NOMO-1 treated with DMSO at 0.1 percent for 48 hours (cell line): ENCODE measurements around the gene MRPS18A.
A peak's percentile ranks its signal among the peaks of the same experiment; 100 is the strongest.
"Not testable (repeated sequence)": the region's sequence is repeated elsewhere in the genome, so short reads cannot be mapped to it uniquely, and the experiment has no call there.

Experiments used
- DNase-seq: peaks from one replicate; lab custom pipeline; 2025; ENCODE audit not compliant: unreplicated experiment; lab: John Stamatoyannopoulos, UW

MRPS18A gene

GRCh38 chr6:43717822-43718221, 30.2 kb upstream of the MRPS18A start:
- DNase-seq, result no peak

GRCh38 chr6:43717389-43717788, 29.8 kb upstream of the MRPS18A start:
- DNase-seq, result no peak

GRCh38 chr6:43716099-43716498, 28.5 kb upstream of the MRPS18A start:
- no peak for DNase-seq

- DNase-seq, result no peak
Measured at GRCh38 chr6:43715056-43715788, 27.6 kb upstream of the MRPS18A start.

- DNase-seq, result no peak
Measured at GRCh38 chr6:43714311-43715055, 26.9 kb upstream of the MRPS18A start.

GRCh38 chr6:43713643-43714310, 26.2 kb upstream of the MRPS18A start:
- DNase-seq, result no peak

GRCh38 chr6:43712579-43712978, 25.0 kb upstream of the MRPS18A start:
- DNase-seq, result no peak

DNA sequence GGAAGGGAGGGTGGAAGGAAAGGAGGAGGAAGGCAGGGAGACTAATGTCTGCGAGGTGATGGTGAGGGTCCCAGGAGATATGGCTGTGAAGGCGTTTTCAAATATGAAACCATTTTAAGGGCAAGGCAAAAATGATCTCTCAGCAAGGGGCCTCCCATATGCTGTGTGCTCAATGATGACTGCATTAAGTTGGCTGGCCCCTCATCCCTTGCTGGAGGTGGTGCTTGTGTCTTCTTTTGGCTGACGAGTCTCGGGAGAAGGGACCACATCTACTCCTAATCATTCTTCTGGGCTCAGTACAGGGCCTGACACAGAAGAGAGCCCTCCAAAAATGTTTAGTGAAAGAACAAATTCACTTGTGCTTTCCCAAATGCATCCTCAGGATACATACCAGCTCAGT, 23.0 kb upstream of the MRPS18A start:
- no peak for DNase-seq

DNA sequence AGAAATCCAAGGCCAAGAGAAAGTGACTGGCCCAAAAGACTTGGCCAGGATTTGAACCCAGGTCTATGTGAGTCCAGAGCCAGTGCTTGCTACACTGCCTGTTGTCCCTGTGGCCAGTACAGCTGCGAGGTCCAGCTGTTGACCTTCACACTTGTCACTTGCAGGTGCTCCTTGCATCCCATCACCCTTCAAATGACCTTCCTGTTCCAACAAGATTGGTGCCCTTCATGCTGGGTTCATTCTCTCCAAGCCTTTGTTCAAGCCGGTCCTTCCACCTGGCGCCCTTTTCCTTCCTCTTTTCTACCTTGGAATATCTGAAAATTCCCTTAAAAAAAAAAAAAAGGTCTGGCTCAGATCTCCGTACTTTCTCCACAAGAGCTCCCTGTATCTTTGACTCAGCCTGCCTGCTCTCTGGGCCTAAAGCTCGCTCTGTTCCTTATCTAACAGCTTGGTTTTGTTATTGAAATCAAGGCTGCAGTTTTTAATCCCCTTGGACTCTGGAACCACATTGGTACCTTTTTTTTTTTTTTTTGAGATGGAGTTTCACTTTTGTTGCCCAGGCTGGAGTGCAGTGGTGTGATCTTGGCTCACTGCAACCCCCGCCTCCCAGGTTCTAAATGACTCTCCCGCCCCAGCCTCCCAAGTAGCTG, 22.2 kb upstream of the MRPS18A start:
- DNase-seq, result no peak

GRCh38 chr6:43708860-43709653, 21.5 kb upstream of the MRPS18A start:
- DNase-seq, result peak; percentile 25

DNA sequence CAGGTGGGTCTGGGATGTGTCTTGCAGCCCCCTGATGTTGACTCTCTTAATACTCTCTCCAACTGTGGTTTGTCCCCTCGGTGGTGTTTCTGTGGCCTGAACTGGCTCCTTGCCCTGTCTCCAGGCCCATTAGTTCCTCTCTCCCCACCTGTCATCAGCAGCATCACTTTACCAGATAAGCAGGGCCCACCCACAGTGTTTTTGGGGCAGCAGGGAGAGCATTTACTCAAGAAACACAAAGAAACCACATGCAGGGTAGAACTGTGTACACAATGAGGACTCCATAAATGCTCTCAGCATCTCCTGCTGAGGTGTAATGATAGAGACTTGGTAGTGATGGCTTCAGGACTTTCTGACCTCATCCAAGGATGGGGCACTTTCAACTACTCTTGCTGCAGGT, 20.2 kb upstream of the MRPS18A start:
- DNase-seq, result no peak

DNA sequence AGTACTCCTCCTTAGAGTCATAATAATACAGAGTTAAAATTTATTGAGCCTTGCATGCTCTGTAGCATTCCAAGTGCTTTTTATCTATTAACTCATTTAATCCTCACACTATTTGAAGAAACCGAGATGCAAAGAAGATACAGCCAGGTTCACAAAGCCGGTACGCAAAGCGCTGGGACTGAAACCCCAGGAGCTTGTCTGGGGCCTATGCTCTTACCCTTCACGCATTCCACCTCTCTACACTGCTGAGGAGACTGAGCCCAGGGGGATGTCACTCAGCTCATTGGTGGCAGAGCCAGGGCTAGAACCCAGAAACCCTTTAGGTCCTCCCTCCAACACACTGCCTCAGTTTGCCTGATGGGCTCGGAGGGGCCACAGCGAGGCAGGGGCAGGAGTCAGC, 19.7 kb upstream of the MRPS18A start:
- DNase-seq, result no peak

- DNase-seq, result no peak
Measured at GRCh38 chr6:43706788-43707187, 19.2 kb upstream of the MRPS18A start.

DNA sequence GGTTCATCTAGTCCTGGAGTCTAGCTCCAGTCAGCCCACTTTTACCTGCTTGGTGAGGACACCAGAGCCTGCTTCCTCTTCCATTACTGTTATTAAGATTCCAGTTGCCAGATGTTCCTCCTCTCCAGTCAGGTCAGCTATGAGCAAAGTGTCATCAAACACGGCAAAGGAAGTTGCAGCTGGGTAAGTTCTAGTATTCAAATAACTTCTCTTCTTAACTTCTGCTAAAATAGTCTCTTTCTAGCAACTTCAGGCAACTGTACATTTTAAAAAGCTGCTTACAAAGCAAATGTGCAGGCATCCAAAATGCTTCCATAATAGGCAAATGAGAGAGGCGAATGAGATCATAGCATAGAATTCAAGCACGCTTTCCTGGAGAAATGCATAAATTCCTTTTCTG, 18.4 kb upstream of the MRPS18A start:
- DNase-seq, result peak; percentile 86

- no peak for DNase-seq
Measured at GRCh38 chr6:43703512-43704429, 16.2 kb upstream of the MRPS18A start.

- DNase-seq, result peak; percentile 38
Measured at GRCh38 chr6:43702534-43703440, 15.2 kb upstream of the MRPS18A start.

DNA sequence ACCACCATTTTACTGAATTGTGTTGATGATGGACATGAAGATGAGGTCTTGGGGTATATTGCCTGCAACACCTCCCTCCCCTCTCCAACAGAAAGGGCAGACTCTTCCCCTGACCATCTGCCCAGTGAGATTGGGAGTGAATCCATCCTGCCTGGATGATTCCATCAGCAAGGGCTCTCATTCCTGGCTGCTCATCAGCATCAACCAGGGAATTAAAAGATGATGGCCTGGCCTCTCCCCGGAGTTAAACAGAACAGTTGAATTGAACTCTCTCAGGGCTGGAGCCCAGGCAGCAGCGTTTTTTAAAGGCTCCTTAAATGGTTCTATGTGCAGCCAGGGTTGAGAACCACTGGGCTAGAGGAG, 14.6 kb upstream of the MRPS18A start:
- DNase-seq, result no peak

GRCh38 chr6:43700939-43701560, 13.5 kb upstream of the MRPS18A start:
- DNase-seq, result not testable (repeated sequence)
